HG02973 (cell line): ENCODE measurements around the gene RASSF3.
A peak's percentile ranks its signal among the peaks of the same experiment; 100 is the strongest.
"Not testable (repeated sequence)": the region's sequence is repeated elsewhere in the genome, so short reads cannot be mapped to it uniquely, and the experiment has no call there.

ENCODE experiments used
- ATAC-seq: cut with Tn5 transposase; IDR thresholded peaks from one replicate; pipeline ENCODE4 v1.9.1; 2021; ENCODE audit warnings: moderate library complexity; ENCODE audit not compliant: unreplicated experiment

RASSF3 gene

GRCh38 chr12:64595863-64596793, 14.2 kb upstream of the RASSF3 start:
- no peak for ATAC-seq

- no peak for ATAC-seq
Observed at GRCh38 chr12:64598831-64599230, 11.5 kb upstream of the RASSF3 start.

- no peak for ATAC-seq
Observed at GRCh38 chr12:64600164-64600561, 10.1 kb upstream of the RASSF3 start.

- no peak for ATAC-seq
Observed at GRCh38 chr12:64603183-64603841, 7.0 kb upstream of the RASSF3 start.

GRCh38 chr12:64608901-64609535, 1.3 kb upstream of the RASSF3 start:
- ATAC-seq, result peak; percentile 26

- ATAC-seq, result no peak
Observed at GRCh38 chr12:64609536-64610078, 688 bp upstream of the RASSF3 start.

- peak; percentile 44 for ATAC-seq
Observed at GRCh38 chr12:64610660-64611340, 505 bp downstream of the RASSF3 start.

GRCh38 chr12:64611341-64612284, 1.3 kb downstream of the RASSF3 start:
- ATAC-seq, result no peak

- no peak for ATAC-seq
Observed at GRCh38 chr12:64612843-64613242, 2.5 kb downstream of the RASSF3 start.

- not testable (repeated sequence) for ATAC-seq
Observed at GRCh38 chr12:64613775-64614398, 3.6 kb downstream of the RASSF3 start.

- no peak for ATAC-seq
Observed at GRCh38 chr12:64616201-64616600, 5.9 kb downstream of the RASSF3 start.

- peak; percentile 45 for ATAC-seq
Observed at GRCh38 chr12:64618953-64619590, 8.8 kb downstream of the RASSF3 start.

- peak; percentile 68 for ATAC-seq
Observed at GRCh38 chr12:64621257-64621942, 11.1 kb downstream of the RASSF3 start.

GRCh38 chr12:64624035-64624434, 13.7 kb downstream of the RASSF3 start:
- no peak for ATAC-seq

GRCh38 chr12:64625243-64626077, 15.2 kb downstream of the RASSF3 start:
- peak; percentile 47 for ATAC-seq

GRCh38 chr12:64626588-64626987, 16.3 kb downstream of the RASSF3 start:
- not testable (repeated sequence) for ATAC-seq

- ATAC-seq, result no peak
Observed at GRCh38 chr12:64627771-64628170, 17.5 kb downstream of the RASSF3 start.
